ENCODE measurements around the gene ZNRF2.

DNA sequence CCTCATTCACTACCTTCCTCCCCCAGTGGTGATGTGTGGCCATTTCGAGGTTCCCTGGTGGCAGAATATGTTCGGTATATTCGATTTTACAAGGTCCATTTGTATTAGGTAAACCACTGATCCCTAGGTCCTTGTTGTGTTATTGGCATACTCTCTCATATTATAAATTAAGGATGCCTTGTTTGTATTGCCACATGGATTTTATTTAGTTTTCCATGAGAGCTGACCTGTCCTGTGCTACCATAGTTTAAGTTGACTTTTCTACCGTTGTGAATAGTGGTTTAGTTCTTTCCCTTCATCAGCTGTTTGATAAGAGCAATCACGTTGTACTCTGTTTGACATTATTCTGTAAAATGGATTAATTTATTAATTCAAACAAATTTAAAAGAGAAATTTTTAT, 29.4 kb downstream of the ZNRF2 start:
- TF ChIP-seq, protein P1, sequence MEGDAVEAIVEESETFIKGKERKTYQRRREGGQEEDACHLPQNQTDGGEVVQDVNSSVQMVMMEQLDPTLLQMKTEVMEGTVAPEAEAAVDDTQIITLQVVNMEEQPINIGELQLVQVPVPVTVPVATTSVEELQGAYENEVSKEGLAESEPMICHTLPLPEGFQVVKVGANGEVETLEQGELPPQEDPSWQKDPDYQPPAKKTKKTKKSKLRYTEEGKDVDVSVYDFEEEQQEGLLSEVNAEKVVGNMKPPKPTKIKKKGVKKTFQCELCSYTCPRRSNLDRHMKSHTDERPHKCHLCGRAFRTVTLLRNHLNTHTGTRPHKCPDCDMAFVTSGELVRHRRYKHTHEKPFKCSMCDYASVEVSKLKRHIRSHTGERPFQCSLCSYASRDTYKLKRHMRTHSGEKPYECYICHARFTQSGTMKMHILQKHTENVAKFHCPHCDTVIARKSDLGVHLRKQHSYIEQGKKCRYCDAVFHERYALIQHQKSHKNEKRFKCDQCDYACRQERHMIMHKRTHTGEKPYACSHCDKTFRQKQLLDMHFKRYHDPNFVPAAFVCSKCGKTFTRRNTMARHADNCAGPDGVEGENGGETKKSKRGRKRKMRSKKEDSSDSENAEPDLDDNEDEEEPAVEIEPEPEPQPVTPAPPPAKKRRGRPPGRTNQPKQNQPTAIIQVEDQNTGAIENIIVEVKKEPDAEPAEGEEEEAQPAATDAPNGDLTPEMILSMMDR (IDR thresholded peaks at IDR 0.05 in 4 of 5, conservative IDR thresholded peaks at IDR 0.05 in 1 of 5) = no peak
- TF ChIP-seq POLR2A (IDR thresholded peaks at IDR 0.05) = no peak

Data from gastrocnemius medialis (tissue), 4 donors.